ENCODE data around the gene TPSAB1. TPM values are rescaled to one million over a fixed set of nuclear protein-coding genes. Genes with fewer than 3 reads are reported as not detected.
"Not testable (repeated sequence)": the region's sequence is repeated elsewhere in the genome, so short reads cannot be mapped to it uniquely, and the experiment has no call there.

Gene TPSAB1
- total RNA-seq, 1 donor from 2014 or later, result 8.9 TPM

DNA sequence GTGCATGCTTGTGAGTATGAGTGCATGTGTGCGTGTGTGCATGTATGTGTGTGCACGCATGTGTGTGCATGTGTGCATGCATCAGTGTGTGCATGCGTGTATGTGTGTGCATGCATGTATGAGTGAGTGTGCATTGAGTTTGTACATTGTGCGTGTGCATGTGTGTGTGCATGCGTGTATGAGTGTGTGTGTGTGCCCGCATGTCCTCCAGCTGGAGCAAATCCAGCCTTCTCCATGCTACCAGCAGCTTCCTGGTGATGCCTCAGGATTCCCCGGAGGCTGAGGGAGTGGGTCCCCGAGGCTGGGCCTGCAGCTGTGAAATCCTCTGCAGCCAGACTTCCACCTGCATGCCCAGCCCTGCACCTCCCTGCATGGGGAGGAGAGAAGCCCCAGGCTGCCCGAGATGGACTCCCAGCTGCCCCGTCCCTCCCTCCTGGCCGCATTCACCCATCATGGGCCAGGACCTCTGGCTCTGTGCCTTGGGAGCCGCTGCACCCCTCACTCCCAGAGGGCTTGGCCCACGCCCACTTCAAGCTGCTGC, 24.7 kb downstream of the TPSAB1 start:
- DNase-seq (ENCODE audit: low spot score), result no peak

DNA sequence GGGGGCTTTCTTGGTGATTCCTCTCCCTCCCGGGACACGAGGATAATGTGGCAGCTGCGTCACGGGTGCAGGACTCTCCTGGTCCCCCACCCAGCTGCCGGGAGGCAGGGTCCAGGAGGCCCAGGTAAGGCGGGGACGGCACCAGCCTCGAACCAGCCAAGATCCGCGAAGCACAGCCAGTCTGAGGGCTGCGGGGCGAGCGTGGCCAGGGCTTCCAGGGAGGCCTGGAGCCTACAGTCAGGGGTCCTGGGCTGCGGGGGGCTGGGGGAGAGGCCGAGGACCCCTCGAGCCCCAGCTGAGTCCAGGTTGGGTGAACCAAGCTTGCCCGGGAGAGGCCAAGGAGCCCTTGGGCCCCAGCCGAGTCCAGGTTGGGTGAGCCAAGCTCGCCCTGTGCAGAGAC, 25.3 kb downstream of the TPSAB1 start:
- DNase-seq (ENCODE audit: low spot score), result no peak

DNA sequence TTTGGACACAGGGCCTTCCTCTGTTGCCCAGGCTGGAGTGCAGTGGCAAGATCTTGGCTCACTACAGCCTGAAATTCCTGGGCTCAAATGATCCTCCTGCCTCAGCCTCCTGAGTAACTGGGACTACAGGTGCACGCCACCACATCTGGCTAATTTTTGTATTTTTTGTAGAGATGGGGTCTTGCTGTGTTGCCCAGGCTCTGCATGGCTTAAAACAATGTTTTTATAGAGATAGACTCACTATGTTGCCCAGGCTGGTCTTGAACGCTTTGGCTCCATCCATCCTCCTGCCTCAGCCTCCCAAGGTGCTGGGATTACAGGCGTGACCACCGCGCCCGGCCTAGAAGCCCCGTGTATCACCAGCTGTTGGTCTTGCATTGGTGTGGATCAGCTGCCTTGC, 28.9 kb downstream of the TPSAB1 start:
- DNase-seq (ENCODE audit: low spot score), result not testable (repeated sequence)

- DNase-seq (ENCODE audit: low spot score), result no peak
Measured at GRCh38 chr16:1271380-1271723, 30.8 kb downstream of the TPSAB1 start.

DNA sequence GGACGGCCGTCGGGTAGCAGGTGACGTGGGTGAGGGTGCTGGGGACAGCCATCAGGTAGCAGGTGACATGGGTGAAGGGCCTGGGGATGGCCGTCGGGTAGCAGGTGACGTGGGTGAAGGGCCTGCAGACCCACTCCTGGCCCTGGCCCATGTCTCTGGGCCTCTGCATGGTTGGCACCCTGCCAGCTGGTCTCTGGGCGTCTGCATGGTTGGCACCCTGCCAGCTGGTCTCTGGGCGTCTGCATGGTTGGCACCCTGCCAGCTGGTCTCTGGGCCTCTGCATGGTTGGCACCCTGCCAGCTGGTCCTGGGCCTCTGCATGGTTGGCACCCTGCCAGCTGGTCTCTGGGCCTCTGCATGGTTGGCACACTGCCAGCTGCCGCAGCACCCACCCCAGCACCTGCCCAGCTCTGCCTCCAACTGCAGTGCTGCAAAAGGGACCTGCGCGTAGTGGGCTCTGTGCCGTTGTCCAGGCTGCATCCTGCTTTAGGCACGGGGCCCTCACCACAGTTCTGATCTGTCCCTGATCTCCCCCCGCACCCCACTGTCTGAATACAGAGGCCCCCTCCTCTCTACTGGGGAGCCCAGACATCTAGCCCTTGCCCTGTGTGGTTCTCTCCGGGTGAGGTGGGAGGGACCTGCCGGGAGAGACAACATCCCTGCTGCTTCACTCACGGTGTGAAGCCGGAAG, 31.4 kb downstream of the TPSAB1 start:
- DNase-seq (ENCODE audit: low spot score), result peak; percentile 15

DNA sequence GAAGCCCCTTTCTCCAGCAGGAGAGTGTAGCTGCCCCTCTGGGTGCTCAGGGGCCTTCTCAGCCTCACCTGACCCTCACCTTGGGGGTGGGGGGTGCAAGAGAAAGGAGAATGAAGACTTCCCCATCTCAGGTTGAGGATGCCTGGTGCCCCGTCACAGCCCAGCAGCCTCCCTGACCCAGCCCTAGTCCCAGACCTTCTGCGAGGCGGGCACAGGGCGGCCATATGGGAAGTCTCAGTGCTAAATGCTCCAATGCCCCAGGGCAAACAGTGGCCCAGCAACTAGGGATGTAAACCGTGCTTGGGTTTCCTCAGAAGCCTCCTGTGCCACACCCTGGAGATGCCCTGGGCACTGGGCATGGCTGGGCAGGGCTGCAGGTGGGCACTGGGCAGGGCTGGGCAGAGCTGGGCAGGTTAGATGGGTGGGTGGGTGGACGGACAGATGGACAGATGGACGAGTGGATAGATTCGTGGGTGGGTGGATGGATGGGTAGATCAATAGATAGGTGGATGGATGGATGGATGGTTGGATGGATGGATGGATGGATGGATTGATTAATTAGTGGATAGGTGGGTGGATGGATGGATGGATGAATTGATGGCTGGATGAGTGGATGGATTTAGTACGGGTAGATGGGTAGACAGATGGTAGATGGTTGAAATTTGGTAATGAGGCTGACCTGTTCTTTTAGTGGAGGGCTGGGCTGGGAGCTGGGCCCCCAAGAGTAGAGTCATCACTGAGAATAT, 32.1 kb downstream of the TPSAB1 start:
- DNase-seq (ENCODE audit: low spot score), result no peak

DNA sequence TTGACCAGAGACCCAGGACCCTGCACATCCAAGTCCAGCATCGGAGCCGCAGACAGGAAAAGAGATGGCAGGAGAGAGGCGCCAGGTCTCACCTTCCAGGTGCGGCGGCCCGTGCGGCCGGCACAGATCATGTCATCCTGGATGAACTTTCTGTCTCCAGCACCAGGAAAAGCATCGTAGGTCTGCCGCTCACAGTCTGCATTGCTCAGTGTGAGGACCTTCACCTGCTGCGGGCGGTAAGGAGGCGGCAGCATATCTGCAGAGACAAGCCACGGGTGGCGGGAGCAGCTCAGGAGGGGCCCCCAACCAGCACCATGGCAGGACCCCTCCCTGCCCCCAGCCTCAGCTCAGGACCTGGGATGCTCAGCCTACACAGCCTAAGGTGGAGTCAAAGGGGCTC, 33.3 kb downstream of the TPSAB1 start:
- DNase-seq (ENCODE audit: low spot score), result no peak

- DNase-seq (ENCODE audit: low spot score), result no peak
Measured at GRCh38 chr16:1274767-1275166, 34.3 kb downstream of the TPSAB1 start.

- no peak for DNase-seq (ENCODE audit: low spot score)
Measured at GRCh38 chr16:1275791-1276579, 35.5 kb downstream of the TPSAB1 start.

DNA sequence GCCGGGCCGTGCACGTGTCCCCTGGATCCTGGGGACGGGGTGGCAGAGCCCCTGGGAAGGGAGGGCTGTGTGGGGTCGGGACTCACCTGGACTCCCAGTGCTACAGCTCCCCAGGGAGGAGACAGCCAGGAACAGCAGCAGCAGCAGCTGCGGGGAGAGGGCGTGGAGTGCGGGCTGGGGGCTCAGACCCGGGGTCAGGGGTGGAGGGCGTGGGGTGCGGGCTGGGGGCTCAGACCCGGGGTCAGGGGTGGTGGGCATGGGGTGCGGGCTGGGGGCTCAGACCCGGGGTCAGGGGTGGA, 36.0 kb downstream of the TPSAB1 start:
- no peak for DNase-seq (ENCODE audit: low spot score)

DNA sequence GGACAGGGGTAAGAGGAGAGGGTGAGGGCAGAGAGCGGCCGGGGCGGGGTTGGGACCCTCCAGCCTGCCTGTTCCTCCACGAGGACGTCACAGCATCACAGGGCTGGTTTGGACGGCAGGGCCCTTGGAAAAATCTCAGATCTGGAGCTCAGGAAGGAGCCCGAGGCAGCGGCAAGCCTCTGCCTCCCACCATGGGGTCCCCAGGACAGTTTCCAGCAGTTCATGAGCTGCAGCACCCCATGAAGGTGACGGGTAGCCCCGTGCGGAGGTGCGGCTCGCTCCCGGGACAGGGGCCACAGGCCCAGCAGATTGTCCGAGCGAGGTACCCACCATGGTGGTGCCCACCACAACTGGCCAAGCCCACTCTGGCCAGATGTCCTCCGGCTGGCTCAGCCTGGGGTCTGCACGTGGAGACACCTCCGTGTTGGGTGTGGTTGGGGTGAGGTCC, 36.7 kb downstream of the TPSAB1 start:
- DNase-seq (ENCODE audit: low spot score), result no peak

- DNase-seq (ENCODE audit: low spot score), result no peak
Measured at GRCh38 chr16:1277617-1278282, 37.2 kb downstream of the TPSAB1 start.

GRCh38 chr16:1278477-1278876, 38.0 kb downstream of the TPSAB1 start:
- DNase-seq (ENCODE audit: low spot score), result no peak

DNA sequence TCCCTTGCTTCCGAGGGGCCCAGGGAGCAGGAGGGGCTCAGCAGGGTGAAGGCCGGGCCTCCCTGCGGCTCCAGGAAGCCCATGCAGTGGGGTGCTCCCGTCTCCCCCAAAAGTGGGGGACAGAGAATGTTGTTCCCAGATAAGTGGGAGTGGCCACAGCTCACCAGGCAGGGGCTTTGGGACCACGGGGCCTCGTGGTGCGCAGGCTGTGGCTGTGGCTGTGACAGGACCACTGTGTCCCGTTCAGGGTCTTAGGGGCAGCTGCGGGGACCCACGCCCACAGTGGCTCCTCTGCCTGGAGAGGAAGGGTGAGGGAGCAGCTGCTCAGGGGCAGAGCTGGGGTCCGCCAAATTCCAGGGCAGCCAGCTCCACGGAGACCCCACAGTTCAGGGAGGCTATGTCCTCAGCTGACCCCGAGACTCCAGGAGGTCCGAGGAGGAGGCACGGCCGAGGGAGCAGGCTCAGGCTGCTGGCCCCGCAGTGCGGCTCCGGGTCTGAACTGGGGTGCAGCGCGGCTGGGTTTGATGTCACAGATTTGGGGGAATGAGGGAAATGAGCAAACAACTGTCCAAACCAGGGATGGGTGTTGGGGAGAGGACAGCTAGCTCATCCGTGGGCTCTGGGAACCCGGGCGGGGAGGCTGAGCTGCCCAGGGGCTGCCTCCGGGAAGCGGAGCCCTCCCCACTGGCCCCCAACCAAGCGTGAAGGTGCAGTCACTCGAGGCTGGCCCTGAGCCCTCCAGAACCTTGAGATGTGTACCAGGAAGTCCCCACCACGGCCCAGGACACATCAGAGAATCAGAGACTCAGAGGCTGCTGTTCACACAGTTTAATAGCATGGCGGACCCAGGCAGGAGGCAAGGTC, 38.8 kb downstream of the TPSAB1 start:
- no peak for DNase-seq (ENCODE audit: low spot score)

DNA sequence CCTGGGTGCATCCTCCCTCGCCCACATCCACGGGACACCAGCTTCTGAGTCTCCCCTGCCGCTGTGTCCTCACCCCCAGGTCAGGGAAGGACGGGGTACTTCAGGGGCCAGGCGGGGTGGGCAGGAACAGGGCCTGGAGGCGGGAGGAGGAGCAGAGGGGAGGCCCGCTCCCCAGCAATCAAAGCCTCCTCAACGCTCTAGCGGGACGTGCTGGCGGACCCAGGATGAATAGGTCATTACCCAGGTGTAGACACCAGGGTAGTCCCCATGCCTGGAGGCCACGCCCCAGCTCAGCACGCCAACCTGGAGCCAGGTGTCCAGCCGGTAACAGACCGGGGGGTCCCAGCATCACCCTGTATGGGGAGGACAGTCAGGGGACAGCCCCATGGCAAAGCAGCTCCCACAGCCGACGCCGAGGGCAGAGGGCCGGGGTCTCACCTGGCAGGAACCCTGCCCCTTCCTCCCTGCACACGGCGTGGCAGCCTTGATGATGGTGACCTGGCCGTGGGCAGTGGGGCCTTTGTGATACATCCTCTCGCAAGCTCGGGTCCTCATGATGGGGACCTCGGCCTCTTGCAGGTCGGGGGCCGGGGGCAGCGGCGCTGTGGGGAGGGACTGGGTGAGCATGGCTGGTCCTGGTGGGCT, 39.6 kb downstream of the TPSAB1 start:
- DNase-seq (ENCODE audit: low spot score), result no peak

DNA sequence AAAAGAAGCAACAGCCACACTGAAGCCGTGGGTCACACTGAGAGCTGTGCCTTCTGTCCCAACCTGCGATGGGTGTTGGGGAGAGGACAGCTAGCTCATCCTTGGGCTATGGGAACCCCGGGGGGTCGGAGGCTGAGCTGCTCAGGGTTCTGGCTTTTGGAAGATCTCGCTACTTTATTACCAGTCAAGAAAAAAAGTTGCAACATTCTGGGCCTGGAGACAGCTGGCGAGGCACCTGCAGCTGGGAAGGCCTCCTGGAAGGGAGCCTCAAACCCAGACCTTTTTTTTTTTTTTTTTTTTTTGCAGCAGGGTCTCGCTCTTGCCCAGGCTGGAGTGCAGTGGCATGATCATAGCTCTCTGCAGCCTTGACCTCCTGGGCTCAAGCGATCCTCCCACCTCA, 40.3 kb downstream of the TPSAB1 start:
- DNase-seq (ENCODE audit: low spot score), result no peak

DNA sequence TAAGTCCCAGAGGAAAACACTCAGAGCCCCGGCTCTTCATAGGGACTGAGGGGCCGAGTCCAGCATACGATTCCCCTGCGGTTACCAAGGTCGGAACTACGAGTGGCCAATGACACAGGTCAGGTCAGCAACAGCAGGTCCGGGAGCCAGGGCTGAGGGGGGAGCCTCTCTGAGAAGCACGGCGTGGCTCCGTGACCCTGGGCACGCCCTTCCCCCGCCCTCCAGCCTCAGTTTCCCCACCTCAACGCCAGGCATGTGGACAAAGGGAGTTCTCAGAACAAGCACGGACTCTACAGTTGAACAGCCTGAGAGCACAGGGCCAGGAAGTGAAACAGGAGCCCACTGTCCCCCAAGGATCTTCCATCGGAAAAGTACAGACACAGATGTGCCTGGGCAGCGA, 41.0 kb downstream of the TPSAB1 start:
- no peak for DNase-seq (ENCODE audit: low spot score)

DNA sequence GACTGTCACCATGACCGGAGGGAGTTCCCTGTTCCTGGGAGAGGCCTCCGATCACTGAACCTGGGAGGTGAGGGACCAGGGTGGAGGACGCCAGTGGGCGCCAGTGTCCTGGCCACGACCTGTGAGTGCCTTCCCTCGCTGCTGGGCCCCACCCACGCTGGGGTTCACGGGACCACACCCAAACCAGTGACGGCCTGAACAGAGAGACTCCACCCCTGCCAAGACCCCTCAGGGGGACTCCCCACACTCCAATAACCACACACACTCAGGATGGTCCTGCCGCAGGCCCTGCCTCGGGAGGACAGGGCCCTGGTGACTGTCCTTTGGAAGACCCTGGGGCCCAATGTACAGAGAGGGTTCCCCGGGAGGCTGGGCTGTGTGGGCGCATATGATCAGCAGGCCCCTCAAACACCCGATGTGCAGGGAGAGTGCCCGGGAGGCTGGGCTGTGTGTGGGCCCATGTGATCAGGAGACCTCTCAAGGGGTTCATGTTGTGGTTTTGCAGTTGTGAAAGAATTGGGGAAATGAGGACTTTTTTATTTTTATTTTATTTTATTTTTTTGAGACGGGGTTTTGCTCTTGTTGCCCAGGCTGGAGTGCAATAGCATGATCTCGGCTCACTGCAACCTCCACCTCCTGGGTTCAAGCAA, 41.9 kb downstream of the TPSAB1 start:
- no peak for DNase-seq (ENCODE audit: low spot score)

DNA sequence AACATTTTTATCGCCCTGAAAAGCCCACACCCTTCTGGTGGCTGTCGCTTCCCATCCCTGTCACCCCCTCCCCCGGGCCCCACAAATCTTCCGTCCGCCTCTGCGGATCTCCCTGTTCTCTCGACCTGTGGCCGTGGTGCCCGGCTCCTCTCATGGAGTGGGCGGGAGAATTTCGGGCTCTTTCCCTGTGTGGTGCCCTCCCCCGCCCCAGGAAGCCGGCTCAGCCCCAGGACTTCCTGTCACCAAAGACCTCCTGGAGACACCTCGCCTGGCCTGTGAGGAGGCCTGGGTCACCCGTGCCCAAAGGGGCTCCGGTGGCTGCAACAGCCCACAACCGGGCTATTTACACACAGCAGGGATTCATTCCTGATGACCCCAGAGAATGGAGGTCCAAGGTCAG, 42.8 kb downstream of the TPSAB1 start:
- no peak for DNase-seq (ENCODE audit: low spot score)
